Mesodermal cell (in vitro differentiated cells): ENCODE measurements around the gene CORO6.

ENCODE experiments used
- H3K27ac ChIP-seq: 2 replicates; pipeline ENCODE4 v1.7.0; 2013; ENCODE audit warnings: mild to moderate bottlenecking, low read depth, low read length, moderate library complexity; ENCODE audit not compliant: severe bottlenecking
- H3K36me3 ChIP-seq: 2 replicates; pipeline ENCODE4 v1.7.1; 2013; ENCODE audit warnings: mild to moderate bottlenecking, low read length, moderate library complexity; ENCODE audit not compliant: control insufficient read depth, insufficient read depth
- H3K4me1 ChIP-seq: one replicate; pipeline ENCODE4 v1.7.1; 2013; ENCODE audit warnings: mild to moderate bottlenecking, low read length; ENCODE audit not compliant: insufficient read depth, control insufficient read depth, poor library complexity, severe bottlenecking
- H3K4me3 ChIP-seq: 2 replicates; pipeline ENCODE4 v1.7.0; 2013; ENCODE audit warnings: low read length, control low read depth, mild to moderate bottlenecking; ENCODE audit not compliant: insufficient read depth, poor library complexity, severe bottlenecking; ENCODE audit errors: extremely low read depth
- H3K9me3 ChIP-seq: 2 replicates; pipeline ENCODE4 v1.7.1; 2013; ENCODE audit warnings: mild to moderate bottlenecking, low read length, moderate library complexity; ENCODE audit not compliant: control insufficient read depth
- WGBS, 2 experiments: methylation state at CpG; one replicate each; pipeline ENCODE4 v1.1.5; 2013; ENCODE audit warnings: missing lambda C conversion rate in 2 of 2; ENCODE audit not compliant: insufficient coverage in 2 of 2; 5-methylcytosine and 5-hydroxymethylcytosine counted together

Gene CORO6

GRCh38 chr17:29576214-29577000 lies 46.3 kb downstream of the CORO6 start:
- H3K27ac ChIP-seq = no peak overlapping the region
- no peaks in the 10 kb centered on the region for H3K4me1 ChIP-seq
- H3K36me3 ChIP-seq = peaks cover 86% of the 10 kb centered on the region
- WGBS, 2 experiments = 95 to 96% methylated on average over 27 to 36 of the region's 37 CpGs
- no peaks in the 10 kb centered on the region for H3K9me3 ChIP-seq
- no peak overlapping the region for H3K4me3 ChIP-seq

DNA sequence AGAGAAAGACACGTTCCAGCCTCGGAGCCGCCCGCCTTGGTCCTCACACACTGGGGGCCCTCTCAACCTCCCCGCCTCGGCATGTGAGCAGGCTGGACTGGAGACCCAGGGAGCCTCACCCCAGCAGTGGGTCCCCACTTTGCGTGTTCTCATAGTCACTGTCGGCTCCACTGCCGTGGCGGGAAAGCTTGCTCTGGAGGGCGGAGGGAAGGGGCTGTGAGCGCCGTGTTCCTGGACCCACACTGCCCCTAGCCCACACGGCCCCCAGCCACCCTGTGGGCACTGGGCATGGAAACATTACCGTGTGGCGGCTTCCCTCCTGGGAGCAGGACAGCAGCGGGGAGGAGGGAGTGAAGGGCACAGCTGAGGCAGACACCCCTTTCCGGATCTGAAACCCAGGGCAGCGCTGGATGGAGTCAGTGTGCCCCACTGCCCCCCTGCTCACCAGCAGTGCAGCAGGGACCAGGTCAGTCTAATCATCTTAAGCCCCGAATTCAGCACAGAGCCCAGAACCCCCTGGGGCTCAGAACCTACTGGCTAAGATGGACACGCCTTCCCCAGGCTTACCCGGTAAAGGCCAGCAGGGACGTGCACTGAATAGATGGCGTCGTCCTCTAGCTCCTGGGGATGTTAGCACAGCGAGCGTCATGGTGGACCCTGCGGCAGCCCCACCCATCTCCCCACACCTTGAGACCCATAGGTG lies 47.0 kb downstream of the CORO6 start:
- no peak overlapping the region for H3K4me3 ChIP-seq
- H3K36me3 ChIP-seq = peaks cover 80% of the 10 kb centered on the region
- WGBS, 2 experiments = 91 to 93% methylated on average over 18 to 23 of the region's 28 CpGs
- H3K9me3 ChIP-seq = no peaks in the 10 kb centered on the region
- H3K4me1 ChIP-seq = no peaks in the 10 kb centered on the region
- no peak overlapping the region for H3K27ac ChIP-seq

GRCh38 chr17:29574732-29575510 lies 47.8 kb downstream of the CORO6 start:
- no peaks in the 10 kb centered on the region for H3K4me1 ChIP-seq
- no peaks in the 10 kb centered on the region for H3K9me3 ChIP-seq
- no peak overlapping the region for H3K27ac ChIP-seq
- 96 to 97% methylated on average over 14 to 17 of the region's 17 CpGs for WGBS, 2 experiments
- no peak overlapping the region for H3K4me3 ChIP-seq
- H3K36me3 ChIP-seq = peaks cover 75% of the 10 kb centered on the region

DNA sequence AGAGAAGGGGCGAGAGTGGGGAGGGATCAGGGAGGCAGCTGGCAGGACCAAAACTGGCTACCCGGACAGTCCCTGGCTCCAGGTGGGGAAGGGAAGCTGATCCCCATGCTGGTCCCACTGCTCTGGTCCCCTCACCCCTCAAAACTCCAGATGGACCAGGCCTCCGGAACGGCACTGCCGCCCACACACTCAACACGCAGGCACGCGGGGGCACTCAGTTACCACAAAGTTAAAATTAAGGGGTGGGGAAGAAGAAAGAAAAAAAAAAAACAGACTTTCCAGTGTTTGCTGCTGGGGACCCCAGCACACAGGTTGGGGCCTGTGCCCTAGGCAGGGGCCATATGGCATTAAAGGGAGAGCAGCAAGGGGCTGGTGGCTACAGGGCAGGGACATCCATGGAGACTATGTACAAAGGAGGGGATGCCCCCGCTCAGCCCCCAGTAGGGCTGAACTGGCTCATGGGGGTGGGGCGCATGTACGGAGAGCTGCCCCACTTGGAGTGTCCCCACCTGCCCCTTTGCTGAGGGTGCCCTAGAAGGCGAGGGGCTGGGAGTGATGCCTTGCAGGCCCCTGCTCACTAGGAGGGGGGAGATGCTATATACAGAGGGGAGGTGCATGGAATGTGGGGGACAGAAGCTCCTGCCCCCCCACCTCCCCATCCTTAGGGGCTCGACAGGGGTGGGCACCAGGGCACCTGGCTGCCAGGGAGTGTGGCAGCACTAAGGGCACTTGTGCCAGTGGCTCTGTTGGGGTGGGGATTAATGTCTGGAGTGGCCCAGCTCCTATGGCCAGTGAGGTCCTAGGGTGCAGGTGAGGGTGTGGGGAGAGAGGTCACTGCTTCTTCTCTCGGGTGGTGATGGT lies 48.6 kb downstream of the CORO6 start:
- Histone ChIP-seq H3K4me1 (peaks cover 5% of the 10 kb centered on the region), H3K27ac (no peak overlapping the region), H3K36me3 (peaks cover 67% of the 10 kb centered on the region), H3K9me3 (no peaks in the 10 kb centered on the region), H3K4me3 (no peak overlapping the region)
- WGBS, 2 experiments = 100% methylated on average over 2 to 12 of the region's 14 CpGs

DNA sequence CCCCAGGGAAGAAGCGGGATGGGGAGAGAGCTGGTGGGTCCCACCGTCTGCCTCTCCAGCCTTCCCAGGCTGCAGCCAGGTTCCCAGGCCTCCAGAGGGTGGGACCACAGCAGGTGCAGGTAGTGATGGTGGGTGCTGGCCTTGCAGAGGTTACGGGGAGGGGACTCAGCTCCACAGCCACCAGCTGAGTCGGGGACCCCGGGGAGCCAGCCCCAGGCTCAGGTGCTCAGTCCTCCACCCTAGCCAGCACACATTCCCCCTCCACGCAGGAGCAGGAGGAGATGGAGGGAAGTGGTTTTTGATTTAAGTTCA lies 49.2 kb downstream of the CORO6 start:
- Histone ChIP-seq H3K36me3 (peaks cover 62% of the 10 kb centered on the region), H3K4me3 (no peak overlapping the region), H3K9me3 (no peaks in the 10 kb centered on the region), H3K4me1 (peaks cover 6% of the 10 kb centered on the region), H3K27ac (no peak overlapping the region)
- WGBS, 2 experiments = 94% methylated on average over 2 of the region's 6 CpGs; no CpG with 5 or more reads in 1 of the 2 experiments

DNA sequence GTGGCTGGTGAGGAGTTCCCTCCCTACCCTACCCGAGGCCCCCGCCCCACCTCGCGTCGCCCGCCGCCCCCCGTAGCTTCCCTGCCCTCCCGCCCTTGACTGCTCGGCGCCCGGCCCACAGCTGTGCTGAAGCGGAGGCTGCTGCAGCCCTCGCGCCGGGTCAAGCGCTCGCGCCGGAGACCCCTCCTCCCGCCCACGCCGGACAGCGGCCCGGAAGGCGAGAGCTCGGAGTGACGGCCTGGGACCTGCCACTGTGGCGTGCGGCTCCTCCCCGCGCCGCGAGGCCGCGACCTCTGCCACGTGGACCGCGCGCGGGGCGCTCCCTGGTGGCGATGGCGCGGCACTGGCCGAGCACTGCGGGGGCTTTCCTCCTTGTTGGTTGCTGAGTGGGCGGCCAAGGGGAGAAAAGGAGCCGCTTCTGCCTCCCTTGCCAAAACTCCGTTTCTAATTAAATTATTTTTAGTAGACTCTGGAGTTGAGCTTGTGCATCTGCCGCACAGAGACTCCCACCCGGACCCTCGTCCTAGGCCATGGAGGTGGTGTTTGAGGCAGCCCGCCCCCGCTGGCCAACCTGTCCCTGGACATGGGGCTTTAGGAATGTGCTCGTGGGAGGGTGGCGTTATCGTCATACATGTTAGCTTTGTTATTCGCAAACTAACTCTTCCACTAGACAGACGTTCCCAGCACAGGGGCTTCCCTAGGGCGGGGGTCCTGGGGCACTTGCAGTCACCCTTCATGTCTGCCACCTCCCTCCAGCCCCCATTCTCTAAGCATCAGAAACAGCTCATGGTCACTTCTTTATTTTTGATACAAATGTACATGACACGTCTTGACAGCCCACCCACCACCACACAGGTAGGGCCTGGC lies 49.8 kb downstream of the CORO6 start:
- 26 to 42% methylated on average over 23 to 34 of the region's 62 CpGs for WGBS, 2 experiments
- peaks cover 57% of the 10 kb centered on the region for H3K36me3 ChIP-seq

DNA sequence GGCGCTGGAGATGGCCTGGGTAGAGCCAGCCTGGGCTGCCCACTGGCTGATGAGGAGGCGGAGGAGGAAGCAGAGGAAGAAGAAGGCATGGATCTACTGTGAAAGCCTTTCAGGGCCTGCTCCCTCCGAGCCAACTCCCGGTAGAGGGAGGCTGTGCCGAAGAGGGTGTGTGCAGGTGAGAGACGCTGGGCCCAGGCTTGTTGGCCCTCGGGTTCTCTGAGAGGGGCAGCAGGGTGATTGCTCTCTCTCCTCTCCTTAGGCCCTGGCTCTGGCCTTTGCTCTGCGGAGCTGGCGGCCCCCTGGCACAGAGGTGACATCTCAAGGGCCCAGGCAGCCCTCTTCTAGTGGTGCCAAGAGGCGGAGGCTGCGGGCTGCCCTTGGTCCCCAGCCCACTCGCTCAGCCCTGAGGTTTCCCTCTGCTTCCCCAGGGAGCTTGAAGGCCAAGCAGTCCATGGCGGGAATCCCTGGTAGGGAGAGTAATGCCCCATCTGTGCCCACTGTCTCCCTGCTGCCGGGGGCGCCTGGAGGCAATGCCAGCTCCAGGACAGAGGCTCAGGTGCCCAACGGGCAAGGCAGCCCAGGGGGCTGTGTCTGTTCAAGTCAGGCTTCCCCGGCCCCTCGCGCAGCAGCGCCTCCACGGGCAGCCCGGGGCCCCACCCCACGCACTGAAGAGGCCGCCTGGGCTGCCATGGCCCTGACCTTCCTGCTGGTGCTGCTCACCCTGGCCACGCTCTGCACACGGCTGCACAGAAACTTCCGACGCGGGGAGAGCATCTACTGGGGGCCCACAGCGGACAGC lies 50.6 kb downstream of the CORO6 start:
- Histone ChIP-seq H3K27ac (no peak overlapping the region), H3K36me3 (peaks cover 48% of the 10 kb centered on the region), H3K9me3 (no peaks in the 10 kb centered on the region), H3K4me1 (peaks cover 6% of the 10 kb centered on the region), H3K4me3 (no peak overlapping the region)
- WGBS, 2 experiments = 76 to 78% methylated on average over 19 to 29 of the region's 30 CpGs

More for the DNA sequence above, 49.8 kb downstream of the CORO6 start:
- Histone ChIP-seq H3K4me1 (peaks cover 6% of the 10 kb centered on the region), H3K9me3 (no peaks in the 10 kb centered on the region), H3K4me3 (no peak overlapping the region), H3K27ac (peak overlapping the region; percentile 23)

DNA sequence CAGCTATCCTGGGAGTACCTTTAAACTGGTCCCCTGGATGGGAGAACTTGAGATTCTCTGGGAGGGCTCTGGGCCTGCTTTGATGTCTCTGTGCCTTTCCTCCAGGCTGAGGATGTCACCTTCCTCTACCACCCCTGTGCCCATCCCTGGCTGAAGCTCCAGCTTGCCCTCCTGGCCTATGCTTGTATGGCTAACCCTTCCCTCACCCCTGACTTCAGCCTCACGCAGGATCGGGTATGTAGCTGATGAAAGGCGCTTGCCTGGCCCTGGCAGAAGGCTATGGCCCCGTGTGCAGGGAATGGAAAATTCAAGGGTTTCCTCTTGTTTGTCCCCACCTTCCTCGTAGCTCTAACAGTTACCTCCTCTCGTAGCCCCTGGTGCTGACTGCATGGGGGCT lies 51.2 kb downstream of the CORO6 start:
- H3K4me3 ChIP-seq = no peak overlapping the region
- no peak overlapping the region for H3K27ac ChIP-seq
- H3K9me3 ChIP-seq = no peaks in the 10 kb centered on the region
- peaks cover 6% of the 10 kb centered on the region for H3K4me1 ChIP-seq
- WGBS, 2 experiments = 91 to 93% methylated on average over 2 to 6 of the region's 6 CpGs
- peaks cover 42% of the 10 kb centered on the region for H3K36me3 ChIP-seq

GRCh38 chr17:29570521-29570920 lies 52.2 kb downstream of the CORO6 start:
- WGBS, 2 experiments = 98 to 99% methylated on average over 6 to 7 of the region's 7 CpGs
- Histone ChIP-seq H3K4me3 (no peak overlapping the region), H3K4me1 (peaks cover 7% of the 10 kb centered on the region), H3K36me3 (peaks cover 33% of the 10 kb centered on the region), H3K9me3 (no peaks in the 10 kb centered on the region), H3K27ac (no peak overlapping the region)
